ENCODE data around the gene RBMS3.
A peak's percentile ranks its signal among the peaks of the same experiment; 100 is the strongest.
"Not testable (repeated sequence)": the region's sequence is repeated elsewhere in the genome, so short reads cannot be mapped to it uniquely, and the experiment has no call there.

The RBMS3 gene

DNA sequence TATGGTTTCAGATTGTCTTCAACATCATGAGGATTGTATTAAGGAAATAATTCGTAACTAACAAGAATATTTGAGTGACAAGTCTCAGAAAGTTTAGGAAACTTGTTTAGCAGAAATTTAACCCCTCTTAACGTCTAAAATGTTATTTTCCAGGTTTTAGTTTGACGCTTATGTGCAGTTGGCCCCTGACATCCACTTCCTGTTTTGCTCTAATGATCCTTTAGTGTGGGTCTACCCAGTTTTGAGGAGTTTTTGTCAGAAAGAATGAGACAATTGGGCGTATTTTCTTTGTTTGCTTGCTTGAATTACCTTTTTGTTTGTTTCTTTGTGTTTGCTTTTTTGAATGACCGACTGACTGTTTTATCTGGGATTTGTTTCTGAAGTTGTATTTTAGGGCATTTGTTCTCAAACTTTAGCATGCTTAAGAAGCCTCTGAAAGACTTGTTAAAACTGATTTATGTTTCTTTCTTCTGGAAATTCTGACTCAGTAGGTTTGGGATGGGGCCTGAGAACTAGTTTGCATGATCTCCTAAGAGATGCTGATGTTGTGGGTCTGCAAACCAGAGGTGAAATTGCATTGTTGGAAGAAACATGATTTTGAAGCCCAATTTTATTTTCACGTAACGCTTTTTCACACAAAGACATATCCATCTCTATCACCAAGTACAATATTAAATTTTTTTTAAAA, 20.6 kb downstream of the RBMS3 start:
- intact Hi-C loops (cut with DNase I) = no loop called here
- no peak for DNase-seq

DNA sequence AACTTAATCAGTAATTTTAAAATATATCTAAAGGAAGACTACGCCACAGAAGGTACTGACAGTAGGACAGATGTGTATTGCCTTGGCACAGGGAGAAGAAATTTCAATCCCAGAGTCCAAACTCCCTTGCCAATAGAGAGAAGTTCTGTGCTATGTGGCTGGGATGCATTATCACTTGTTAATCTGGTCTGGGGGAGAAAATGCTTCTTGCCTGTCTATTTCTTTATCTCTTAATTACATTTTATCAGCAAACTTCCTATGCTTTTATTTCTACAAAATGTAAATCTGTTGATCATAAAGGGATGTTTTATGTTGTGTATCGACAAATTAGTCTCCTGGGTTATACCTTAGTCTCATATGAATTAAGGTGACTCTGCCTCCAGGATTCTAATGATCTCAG, 21.7 kb downstream of the RBMS3 start:
- intact Hi-C loops (cut with DNase I) = no loop called here
- DNase-seq = no peak

DNA sequence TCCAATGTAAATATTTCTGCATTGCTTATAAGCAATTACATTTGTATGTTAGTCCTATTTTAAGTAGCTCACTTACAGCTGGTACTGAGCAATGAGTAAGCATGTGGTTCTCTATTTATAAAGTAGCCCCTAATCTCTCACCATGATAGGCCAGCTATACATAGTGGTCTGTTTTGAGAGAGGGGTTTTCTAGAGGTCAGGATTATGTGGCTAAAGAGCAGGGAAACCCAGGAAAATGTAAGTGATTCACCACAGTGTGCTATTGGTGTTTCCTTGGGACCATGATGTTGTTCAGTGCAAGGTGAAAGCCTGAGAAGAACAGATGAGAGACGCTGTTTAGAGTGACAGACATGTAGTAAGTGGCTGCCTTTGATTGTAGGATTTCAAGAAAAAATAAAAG, 26.4 kb downstream of the RBMS3 start:
- DNase-seq = no peak
- intact Hi-C loops (cut with DNase I) = no loop called here

DNA sequence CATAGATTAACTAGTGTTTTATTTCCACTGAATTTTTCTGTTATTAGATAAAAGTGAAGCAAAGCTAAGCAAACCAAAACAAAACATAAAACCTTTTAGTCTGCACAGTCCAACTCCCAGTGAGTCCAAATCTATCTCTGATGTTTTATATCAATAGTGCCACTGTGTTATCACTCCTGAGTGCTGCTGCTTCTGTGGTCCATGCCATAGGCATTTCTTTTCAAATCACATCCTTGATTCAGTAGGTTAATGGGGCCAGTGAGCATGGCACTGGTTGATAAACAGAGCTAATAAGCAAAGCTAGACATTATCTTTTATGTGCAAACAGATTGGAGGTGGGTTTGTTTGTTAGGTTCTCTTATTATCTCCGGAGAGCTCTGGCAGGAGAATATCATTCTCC, 30.0 kb downstream of the RBMS3 start:
- intact Hi-C loops (cut with DNase I) = no loop called here

DNA sequence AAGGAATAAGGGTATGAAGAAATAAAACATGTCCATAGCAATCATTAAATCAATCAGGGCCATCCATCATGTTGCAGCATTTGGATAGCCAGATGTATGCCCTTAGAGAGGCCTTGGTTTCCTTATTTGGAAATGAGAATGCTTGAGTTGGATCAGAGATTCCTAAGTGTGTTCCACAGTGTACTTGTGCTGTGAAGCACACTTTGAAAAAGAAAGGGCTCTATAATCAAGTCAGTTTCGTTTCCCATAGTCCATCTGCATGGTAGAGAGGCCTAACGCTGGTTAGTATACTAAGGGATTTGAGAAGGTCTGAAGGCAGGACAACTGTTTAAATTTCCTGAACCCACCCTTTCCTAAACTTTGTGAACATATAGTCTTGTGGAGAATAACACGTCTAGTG, 30.9 kb downstream of the RBMS3 start:
- DNase-seq = no peak
- intact Hi-C loops (cut with DNase I) = no loop called here

More for the DNA sequence above, 30.0 kb downstream of the RBMS3 start:
- DNase-seq = no peak

DNA sequence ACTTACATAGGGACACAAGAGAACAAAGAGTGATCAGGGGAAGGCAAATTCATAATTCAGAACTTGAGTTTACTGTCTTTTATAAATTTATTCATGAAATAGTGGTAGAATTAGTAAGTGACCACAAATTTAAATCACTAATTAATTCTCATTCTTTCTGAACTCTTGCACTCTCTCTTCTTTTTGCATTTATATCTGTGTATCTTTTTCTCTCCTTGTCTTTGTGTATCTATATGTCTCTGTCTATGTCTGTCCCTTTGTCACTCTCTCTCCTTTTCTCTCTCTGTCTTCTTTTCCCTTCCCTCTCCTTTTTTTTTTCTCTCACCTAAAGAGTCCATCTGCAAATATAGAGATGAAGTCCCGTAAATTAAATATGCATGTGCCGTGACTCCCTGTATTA, 31.5 kb downstream of the RBMS3 start:
- no peak for DNase-seq
- intact Hi-C loops (cut with DNase I) = no loop called here

DNA sequence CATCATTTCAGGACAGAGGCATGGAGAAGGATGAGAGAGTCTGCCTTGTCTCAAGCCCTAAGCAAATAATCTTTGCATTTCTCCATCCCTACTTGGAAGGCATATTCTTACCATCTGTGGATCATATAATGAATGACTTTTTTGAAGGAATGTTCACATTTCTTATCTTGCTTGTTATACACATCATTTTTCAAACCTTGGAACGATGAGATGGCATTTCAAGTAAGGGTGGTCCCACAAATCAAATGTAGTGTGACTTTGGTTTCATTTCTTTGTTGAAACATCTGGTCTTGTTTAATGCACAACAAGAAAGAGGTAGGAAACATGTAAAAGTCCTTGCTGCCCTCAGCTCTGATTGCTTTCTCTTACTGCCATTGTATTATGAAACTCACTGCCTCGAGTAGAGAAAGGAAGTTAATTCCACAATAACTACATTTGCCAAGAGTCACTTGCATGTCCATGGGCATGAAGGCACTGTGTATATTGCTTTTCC, 32.1 kb downstream of the RBMS3 start:
- no peak for DNase-seq
- intact Hi-C loops (cut with DNase I) = no loop called here

DNA sequence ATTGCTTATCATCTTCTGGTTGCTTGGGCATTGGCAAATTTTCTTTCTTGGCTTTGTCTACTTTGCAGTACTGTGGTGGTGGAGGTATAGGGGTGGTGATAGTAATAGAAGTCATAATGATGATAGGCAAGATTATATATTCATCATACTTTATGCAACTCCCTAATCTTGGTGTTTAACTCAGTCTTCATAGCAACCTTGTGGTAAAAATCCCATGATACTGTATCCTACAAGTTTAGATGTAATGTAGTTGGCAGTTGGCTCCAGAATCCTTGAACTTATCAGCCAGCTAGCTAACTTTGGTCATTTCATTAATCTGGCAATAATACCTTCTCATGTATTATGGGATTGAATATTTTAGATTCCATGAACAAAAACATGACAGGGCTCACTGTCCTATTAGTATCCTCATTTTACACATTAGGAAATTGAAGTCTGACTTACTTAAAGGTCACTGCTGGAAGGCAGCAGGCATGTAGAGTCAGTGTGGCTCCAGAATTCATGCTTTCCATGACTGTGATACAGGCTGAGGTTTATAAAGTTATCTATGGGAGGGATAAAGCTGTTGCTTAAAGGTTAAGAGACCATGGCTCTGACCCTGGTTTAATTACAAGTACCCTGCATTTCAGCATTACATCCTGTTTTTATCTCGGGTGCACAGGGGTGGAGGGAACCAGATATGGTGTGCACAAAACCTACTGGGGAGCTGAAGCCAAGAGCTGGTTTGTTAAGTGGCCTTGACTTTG, 33.3 kb downstream of the RBMS3 start:
- no peak for DNase-seq
- intact Hi-C loops (cut with DNase I) = no loop called here

DNA sequence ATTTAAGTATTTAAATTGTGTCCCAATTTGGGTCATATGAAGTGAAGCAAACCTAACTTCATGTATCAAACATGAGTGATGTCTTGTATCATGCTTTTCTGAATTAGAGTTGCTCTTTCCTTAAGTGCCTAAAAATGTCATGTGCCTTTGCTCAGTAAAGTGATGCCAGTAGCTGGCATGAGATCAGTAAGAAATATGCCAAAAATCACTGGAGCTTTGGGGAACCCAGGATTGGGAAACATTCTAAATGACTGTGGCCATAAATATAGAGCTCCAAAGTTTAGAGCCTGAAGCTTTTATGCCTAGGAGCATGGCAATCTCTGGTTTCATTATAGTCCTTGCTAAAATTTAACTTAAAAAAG, 33.8 kb downstream of the RBMS3 start:
- intact Hi-C loops (cut with DNase I) = no loop called here
- DNase-seq = no peak

DNA sequence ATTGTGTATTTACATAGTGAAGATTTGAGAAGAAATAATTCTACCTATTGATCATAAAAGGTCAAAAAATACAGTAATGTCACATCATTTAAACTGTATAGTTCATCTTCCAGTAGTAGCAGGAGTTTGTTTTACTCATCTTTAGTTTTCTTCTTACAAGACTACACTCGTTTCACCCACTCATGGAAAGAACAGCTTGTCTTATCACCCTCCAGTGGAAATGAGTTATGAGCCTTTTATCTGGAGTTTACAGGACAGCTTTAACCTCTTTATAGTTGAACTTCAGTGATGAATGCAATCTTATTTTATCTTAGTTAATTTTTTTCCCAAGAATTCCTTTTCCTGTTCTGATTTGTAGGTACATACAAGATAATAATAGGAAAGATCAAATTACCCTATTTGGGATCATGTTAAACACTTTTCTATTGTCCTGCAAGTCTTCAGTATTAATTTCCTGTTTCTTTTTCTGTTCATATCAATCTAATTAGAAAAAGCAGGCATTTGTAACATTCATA, 36.8 kb downstream of the RBMS3 start:
- DNase-seq = no peak
- intact Hi-C loops (cut with DNase I) = no loop called here

DNA sequence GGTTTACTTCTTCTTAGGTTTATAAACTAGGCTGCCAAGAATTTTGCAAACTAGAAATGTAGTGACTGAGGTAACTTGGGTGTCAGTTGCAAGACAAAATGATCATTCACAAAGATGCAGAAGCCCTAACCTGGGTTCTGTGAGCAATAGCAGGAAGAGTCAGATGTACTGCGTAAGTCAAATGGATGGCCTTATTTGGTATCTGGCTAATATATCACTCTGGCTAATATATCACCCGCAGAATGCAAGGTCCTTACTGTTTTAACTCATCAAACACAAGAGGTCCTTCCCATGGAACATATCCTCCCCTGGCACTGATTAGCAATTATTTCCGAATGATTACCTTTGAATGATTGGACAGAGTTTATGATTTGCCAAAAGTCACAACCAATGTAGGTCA, 37.4 kb downstream of the RBMS3 start:
- no peak for DNase-seq
- intact Hi-C loops (cut with DNase I) = no loop called here

DNA sequence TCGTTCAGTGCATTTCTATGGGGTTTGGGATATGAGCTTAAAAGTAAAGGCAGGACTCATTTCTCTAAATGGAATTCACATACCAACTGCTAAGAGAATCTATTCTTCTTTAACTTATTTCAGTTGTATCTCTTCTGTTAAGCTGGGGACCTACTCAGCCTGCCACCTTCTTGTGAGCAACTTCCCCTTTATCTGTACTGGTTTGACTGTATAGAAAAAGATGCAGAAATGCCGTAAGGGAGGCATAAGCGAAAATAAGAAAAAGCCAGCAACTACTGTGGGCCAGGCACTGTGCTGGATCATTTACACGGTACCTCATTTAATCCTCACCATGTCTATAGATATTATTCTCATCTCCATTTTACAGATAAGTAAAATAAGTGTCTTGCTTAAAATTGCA, 38.4 kb downstream of the RBMS3 start:
- intact Hi-C loops (cut with DNase I) = no loop called here
- DNase-seq = no peak

DNA sequence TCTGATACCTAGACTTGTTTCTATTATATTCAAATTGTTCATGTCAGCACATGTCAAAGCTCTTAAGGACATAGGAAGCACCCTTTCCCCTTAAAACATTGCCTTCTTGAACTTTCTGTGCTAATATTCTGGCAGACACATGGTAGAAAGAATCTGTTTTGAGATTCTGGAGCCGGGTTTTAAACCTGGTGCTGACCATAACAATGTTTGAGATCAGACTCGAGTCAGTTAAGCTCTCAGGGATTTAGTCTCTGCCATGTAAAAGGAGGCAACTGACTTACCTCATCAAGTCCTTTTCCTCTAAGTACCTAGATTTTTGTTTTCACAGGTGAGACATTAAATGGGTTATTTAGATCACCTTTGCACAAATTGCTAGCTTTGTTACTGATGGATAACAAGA, 38.9 kb downstream of the RBMS3 start:
- intact Hi-C loops (cut with DNase I) = no loop called here

DNA sequence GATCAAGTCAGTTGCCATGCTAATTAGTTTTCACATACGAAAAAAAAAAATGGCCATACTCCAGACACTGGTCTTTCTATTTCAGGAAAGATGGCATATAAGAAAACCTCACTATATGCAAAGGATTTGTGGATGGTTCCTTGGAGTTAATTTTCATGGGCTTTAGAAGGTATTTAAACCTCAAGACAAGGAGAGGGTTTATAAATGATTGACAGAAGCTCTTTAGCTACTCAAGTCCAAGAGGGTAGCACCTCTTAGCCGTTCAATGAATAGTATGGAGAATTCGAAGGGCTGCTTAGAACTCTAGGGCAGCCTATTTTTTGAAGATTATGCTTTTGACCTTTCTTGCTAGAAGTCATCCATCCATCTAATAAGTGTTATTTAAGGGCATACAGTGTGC, 41.7 kb downstream of the RBMS3 start:
- intact Hi-C loops (cut with DNase I) = no loop called here
- no peak for DNase-seq

More for the DNA sequence above, 38.9 kb downstream of the RBMS3 start:
- DNase-seq = no peak

DNA sequence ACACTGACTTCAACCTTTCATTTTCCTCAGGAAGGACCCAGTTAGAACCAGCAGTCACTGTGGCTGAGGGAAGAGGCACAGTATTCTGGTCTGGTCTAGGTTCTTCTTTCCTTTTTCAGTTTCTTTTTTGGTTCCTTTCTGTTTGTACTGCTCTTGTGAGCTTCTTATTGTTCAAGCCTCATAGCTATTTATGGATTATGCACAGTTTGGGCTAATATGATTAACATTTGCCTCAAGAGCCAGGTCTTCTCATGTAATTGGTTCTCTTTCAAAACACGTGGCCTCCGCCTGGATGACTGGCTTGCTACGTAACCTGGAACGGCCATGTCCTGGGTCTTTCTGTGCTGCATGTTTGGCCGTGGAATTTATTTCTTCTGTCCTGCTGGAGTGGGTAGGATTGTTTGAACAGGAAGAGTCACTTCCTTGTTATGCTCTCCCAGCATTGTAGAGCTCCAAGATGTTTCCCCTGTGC, 43.3 kb downstream of the RBMS3 start:
- intact Hi-C loops (cut with DNase I) = no loop called here
- DNase-seq = peak in 14 of 42 donors; percentile 4 to 44 (median 14)

DNA sequence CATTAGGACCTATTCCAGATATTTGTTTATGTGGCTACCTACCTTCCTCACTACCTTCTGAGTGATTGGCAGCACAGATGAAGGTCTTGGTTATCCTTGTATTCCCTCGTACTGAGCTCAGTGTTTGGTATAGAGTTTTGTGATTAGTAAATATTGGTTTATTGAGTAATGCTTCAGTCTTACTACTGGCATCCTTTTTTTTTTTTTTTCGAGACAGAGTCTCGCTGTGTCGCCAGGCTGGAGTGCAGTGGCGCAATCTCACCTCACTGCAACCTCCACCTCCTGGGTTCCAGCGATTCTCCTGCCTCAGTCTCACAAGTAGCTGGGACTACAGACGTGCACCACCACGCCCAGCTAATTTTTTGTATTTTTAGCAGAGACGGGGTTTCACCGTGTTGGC, 45.7 kb downstream of the RBMS3 start:
- DNase-seq; intact Hi-C loops (cut with DNase I): not testable (repeated sequence)

DNA sequence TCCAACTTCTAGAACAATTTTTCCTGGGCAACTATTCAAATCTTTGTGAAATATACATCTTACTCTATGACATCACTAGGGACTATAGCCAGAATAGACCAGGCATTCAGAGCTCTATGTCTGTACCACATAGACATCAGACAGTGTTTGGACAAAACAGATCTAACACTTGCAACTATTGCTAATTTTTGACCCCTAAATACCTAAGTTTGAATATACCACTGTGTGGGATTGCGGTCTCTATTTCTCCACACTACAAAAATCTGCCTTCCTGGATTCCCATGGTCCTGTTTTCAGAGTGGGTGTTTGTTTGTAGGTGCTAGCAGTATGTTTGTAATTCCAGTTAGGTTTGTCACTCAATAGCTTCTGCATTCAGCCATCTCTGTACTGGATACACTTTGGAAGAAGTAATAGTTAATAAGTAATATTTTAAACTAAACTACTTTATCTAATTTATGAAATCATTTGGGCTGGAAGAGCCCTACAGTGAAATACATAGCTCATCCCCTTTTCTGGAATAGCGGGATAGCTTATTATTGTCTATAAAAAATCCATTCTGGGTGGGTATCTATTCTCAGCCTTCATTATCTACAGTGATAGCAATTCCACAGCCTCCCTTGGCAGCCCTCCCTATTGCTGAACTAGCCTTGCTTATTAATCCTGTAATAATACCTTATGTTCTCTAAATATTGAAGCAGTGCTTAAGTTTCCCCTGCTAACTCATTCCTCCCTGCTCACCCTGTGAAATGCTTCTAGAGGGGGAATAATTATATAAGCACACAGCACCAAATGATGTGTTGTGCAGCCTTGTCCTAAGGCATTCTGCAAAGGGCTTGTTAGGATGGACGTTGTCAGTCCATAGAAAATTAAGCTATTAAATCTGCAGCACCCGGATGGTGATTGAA, 49.4 kb downstream of the RBMS3 start:
- no peak for DNase-seq
- intact Hi-C loops (cut with DNase I) = no loop called here

DNA sequence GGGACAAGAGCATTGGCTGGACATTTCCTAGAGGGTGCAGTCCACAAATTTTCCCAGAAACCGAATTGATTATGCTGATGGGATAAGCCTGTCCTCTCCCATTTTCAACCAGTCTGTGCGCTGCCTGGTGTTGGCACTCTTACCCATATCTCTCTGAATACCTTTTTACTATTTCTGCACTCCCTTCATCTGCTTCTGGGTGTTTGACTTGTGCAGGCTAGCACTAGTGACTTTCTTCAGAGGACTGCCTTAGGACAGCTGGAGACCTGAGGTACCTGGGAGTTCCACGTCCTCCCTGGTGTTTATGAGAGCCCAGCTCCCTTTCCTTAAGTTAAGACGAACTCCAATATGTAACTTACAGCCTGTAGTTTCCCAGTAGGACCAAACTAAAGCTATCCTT, 50.2 kb downstream of the RBMS3 start:
- DNase-seq = no peak
- intact Hi-C loops (cut with DNase I) = no loop called here

DNA sequence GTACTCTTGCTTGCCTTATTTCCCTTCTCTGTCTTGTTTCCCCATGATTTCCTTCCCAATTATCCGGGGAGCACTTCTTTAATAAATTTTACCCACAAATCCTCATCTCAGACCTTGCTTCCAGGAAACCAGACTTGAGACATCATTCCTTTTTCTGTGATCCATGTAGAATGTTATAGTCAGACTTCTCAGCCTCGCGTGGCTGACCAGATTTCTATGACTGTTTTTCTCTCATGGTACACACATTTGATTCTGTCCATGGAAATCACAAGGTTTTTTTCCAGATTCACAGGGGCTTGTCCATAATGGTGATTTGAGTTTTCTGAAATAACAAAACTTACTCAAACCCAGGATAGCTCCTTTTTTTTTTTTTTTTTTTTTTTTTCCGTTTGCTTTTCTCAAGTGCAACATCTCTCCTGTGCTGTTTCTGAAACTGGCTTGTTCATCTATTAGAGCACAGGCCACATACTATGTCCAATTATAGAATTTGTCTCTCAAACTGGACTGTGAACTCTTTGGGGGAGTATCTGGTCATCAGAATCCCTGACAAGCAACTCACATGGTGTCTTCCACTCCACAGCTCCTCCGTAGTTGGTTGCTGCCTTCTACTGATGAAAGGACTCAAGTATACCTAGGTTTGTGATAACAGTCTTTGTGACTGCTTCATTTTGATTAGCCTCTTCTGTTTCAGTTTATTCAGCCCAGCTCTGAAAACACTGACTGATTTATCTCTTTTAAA, 50.8 kb downstream of the RBMS3 start:
- intact Hi-C loops (cut with DNase I) = no loop called here
- no peak for DNase-seq
